MM.1S (cell line): ENCODE data around the gene C1QTNF3.

Experiments
- DNase-seq: peaks from one replicate; pipeline ENCODE4 v3.0.0-alpha.2; 2015
- H2AFZ ChIP-seq: fragments of 300-600 bp; sonication (generic); 2 replicates; pipeline ENCODE4 v1.6.0; 2016; ENCODE audit warnings: antibody characterized with exemption, low read length
- H3F3A ChIP-seq: fragments of 300-600 bp; sonication (generic); 2 replicates; pipeline ENCODE4 v1.6.1; 2016; ENCODE audit warnings: mild to moderate bottlenecking, antibody characterized with exemption, low read length, moderate library complexity, mixed read lengths; ENCODE audit not compliant: insufficient read depth
- H3K27ac ChIP-seq: fragments of 300-600 bp; sonication (generic); 2 replicates; pipeline ENCODE4 v1.5.1; 2016; ENCODE audit warnings: mild to moderate bottlenecking, low read length
- H3K27me3 ChIP-seq: fragments of 300-600 bp; sonication (generic); replicated peaks from 2 replicates; pipeline ENCODE4 v1.6.0; 2016; ENCODE audit warnings: low read length; ENCODE audit not compliant: insufficient read depth
- H3K36me3 ChIP-seq: fragments of 300-600 bp; sonication (generic); replicated peaks from 2 replicates; pipeline ENCODE4 v1.6.1; 2016; ENCODE audit warnings: mild to moderate bottlenecking, low read length, mixed read lengths; ENCODE audit not compliant: insufficient read depth
- H3K4me1 ChIP-seq: fragments of 300-600 bp; sonication (generic); 2 replicates; pipeline ENCODE4 v1.6.1; 2016; ENCODE audit warnings: low read length, mixed read lengths
- H3K4me2 ChIP-seq: fragments of 300-600 bp; sonication (generic); 2 replicates; pipeline ENCODE4 v1.6.0; 2016; ENCODE audit warnings: low read depth, low read length
- H3K4me3 ChIP-seq: fragments of 300-600 bp; sonication (generic); 2 replicates; pipeline ENCODE4 v1.5.1; 2016; ENCODE audit warnings: low read length, mixed read lengths
- H3K79me2 ChIP-seq: fragments of 300-600 bp; sonication (generic); 2 replicates; pipeline ENCODE4 v1.6.1; 2016; ENCODE audit warnings: mixed run types, low read length, mixed read lengths
- H3K9ac ChIP-seq: fragments of 300-600 bp; sonication (generic); 2 replicates; pipeline ENCODE4 v1.6.1; 2016; ENCODE audit warnings: low read length, mixed read lengths
- H3K9me2 ChIP-seq: fragments of 300-600 bp; sonication (generic); replicated peaks from 2 replicates; pipeline ENCODE4 v1.6.1; 2016; ENCODE audit warnings: mild to moderate bottlenecking, low read length, mixed read lengths; ENCODE audit not compliant: insufficient read depth
- H3K9me3 ChIP-seq: fragments of 300-600 bp; sonication (generic); replicated peaks from 2 replicates; pipeline ENCODE4 v1.6.1; 2016; ENCODE audit warnings: mild to moderate bottlenecking, low read length, mixed read lengths; ENCODE audit not compliant: insufficient read depth
- H4K20me1 ChIP-seq: fragments of 300-600 bp; sonication (generic); 2 replicates; pipeline ENCODE4 v1.6.1; 2016; ENCODE audit warnings: mild to moderate bottlenecking, low read length, moderate library complexity, mixed read lengths; ENCODE audit not compliant: insufficient read depth
- CTCF ChIP-seq: fragments of 300-600 bp; sonication (generic); IDR thresholded peaks from 2 replicates; pipeline ENCODE4 v1.5.1; 2016; ENCODE audit warnings: antibody characterized with exemption, low read length, mixed read lengths
- EZH2 ChIP-seq: fragments of 300-600 bp; sonication (generic); optimal IDR thresholded peaks from 2 replicates; pipeline ENCODE3; 2017; ENCODE audit warnings: low read depth, mild to moderate bottlenecking, antibody characterized with exemption, low read length, mixed read lengths
- EZH2phosphoT487 ChIP-seq: fragments of 300-600 bp; sonication (generic); IDR thresholded peaks from 2 replicates; pipeline ENCODE4 v1.6.1; 2018; ENCODE audit warnings: antibody characterized with exemption, low read length

The C1QTNF3 gene

GRCh38 chr5:33997331-33997983, 45.6 kb downstream of the C1QTNF3 start:
- Histone ChIP-seq H3K79me2 (no peaks in the 10 kb centered on the region), H3F3A (peaks cover 9% of the 10 kb centered on the region), H2AFZ (no peak overlapping the region), H3K4me2 (no peak overlapping the region), H3K36me3 (0 out of 2 replicates have a peak, but pooled peaks cover 2% of the 10 kb centered on the region), H3K9me2 (no peaks in the 10 kb centered on the region), H3K27ac (no peak overlapping the region), H3K27me3 (no peaks in the 10 kb centered on the region), H4K20me1 (no peaks in the 10 kb centered on the region), H3K9ac (no peak overlapping the region), H3K9me3 (no peaks in the 10 kb centered on the region), H3K4me3 (no peak overlapping the region), H3K4me1 (peaks cover 18% of the 10 kb centered on the region)
- TF ChIP-seq EZH2 (no peak), EZH2phosphoT487 (no peak), CTCF (peak; percentile 67)
- DNase-seq: peak; percentile 56

GRCh38 chr5:33995865-33996264, 47.1 kb downstream of the C1QTNF3 start:
- Histone ChIP-seq H3K36me3 (0 out of 2 replicates have a peak, but pooled peaks cover 2% of the 10 kb centered on the region), H3K4me2 (no peak overlapping the region), H3K27ac (no peak overlapping the region), H3K79me2 (no peaks in the 10 kb centered on the region), H3F3A (peaks cover 9% of the 10 kb centered on the region), H2AFZ (no peak overlapping the region), H3K9me3 (no peaks in the 10 kb centered on the region), H3K27me3 (no peaks in the 10 kb centered on the region), H3K4me3 (no peak overlapping the region), H3K4me1 (peaks cover 18% of the 10 kb centered on the region), H3K9me2 (no peaks in the 10 kb centered on the region), H3K9ac (no peak overlapping the region), H4K20me1 (no peaks in the 10 kb centered on the region)
- TF ChIP-seq CTCF (no peak), EZH2 (no peak), EZH2phosphoT487 (no peak)
- DNase-seq: no peak

- Histone ChIP-seq H4K20me1 (no peaks in the 10 kb centered on the region), H3K27ac (peak overlapping the region; percentile 22; the same call in 1 of the 2 replicates), H3K9ac (no peak overlapping the region), H3K79me2 (no peaks in the 10 kb centered on the region), H3K4me2 (peak overlapping the region; percentile 28), H3K9me3 (no peaks in the 10 kb centered on the region), H3K27me3 (no peaks in the 10 kb centered on the region), H2AFZ (0 out of 2 replicates have a peak overlapping the region, but pooled peaks have one; percentile 25), H3K36me3 (0 out of 2 replicates have a peak, but pooled peaks cover 2% of the 10 kb centered on the region), H3F3A (peaks cover 9% of the 10 kb centered on the region), H3K4me1 (peaks cover 18% of the 10 kb centered on the region), H3K9me2 (no peaks in the 10 kb centered on the region), H3K4me3 (no peak overlapping the region)
- peak; percentile 48 for DNase-seq
- peak; percentile 23 for TF ChIP-seq CTCF
- TF ChIP-seq EZH2phosphoT487: no peak
Observed at GRCh38 chr5:33994845-33995244, 48.2 kb downstream of the C1QTNF3 start.
